ENCODE results near the gene PCP4L1.

DNA sequence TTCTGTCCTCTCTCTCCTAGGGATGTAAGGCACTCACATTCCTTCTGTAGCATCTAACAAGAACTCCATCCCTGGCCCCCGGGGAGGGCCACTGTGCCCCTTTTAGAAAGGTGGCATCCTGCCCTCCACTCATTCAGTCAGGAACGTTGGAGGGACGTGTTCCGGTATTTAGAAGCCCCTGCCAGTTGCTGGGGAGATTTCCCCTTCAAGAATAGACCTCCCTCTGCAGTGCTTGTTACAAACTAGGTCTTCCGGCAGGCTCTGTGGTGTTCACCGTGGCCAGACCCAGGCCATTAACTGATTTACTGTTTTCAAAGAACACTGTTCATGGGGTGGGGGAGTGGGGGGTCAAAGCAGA is 779 bp downstream of the PCP4L1 start:
- TF ChIP-seq, protein P1, sequence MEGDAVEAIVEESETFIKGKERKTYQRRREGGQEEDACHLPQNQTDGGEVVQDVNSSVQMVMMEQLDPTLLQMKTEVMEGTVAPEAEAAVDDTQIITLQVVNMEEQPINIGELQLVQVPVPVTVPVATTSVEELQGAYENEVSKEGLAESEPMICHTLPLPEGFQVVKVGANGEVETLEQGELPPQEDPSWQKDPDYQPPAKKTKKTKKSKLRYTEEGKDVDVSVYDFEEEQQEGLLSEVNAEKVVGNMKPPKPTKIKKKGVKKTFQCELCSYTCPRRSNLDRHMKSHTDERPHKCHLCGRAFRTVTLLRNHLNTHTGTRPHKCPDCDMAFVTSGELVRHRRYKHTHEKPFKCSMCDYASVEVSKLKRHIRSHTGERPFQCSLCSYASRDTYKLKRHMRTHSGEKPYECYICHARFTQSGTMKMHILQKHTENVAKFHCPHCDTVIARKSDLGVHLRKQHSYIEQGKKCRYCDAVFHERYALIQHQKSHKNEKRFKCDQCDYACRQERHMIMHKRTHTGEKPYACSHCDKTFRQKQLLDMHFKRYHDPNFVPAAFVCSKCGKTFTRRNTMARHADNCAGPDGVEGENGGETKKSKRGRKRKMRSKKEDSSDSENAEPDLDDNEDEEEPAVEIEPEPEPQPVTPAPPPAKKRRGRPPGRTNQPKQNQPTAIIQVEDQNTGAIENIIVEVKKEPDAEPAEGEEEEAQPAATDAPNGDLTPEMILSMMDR (IDR thresholded peaks at IDR 0.05): no peak
- TF ChIP-seq POLR2A (IDR thresholded peaks at IDR 0.05) (no peak), EP300 (IDR thresholded peaks at IDR 0.05) (no peak)
